GM19452 (cell line): ENCODE data around the gene ANKS1A.

Experiments used
- ATAC-seq: cut with Tn5 transposase; IDR thresholded peaks from one replicate; pipeline ENCODE4 v1.9.1; 2021; ENCODE audit not compliant: unreplicated experiment

ANKS1A gene

GRCh38 chr6:35064757-35065440 lies 175.8 kb downstream of the ANKS1A start:
- ATAC-seq: no peak

- no peak for ATAC-seq
These were observed 176.4 kb downstream of the ANKS1A start for GRCh38 chr6:35065441-35065800.

- no peak for ATAC-seq
These were observed 176.8 kb downstream of the ANKS1A start for GRCh38 chr6:35065870-35066269.

GRCh38 chr6:35067234-35067633 lies 178.2 kb downstream of the ANKS1A start:
- ATAC-seq: no peak

- no peak for ATAC-seq
These were observed 179.2 kb downstream of the ANKS1A start for GRCh38 chr6:35068206-35068605.

- no peak for ATAC-seq
These were observed 179.6 kb downstream of the ANKS1A start for GRCh38 chr6:35068644-35069043.

- ATAC-seq: no peak
These were observed 180.2 kb downstream of the ANKS1A start for GRCh38 chr6:35069262-35069661.

GRCh38 chr6:35070111-35070510 lies 181.1 kb downstream of the ANKS1A start:
- ATAC-seq: no peak

- no peak for ATAC-seq
These were observed 182.4 kb downstream of the ANKS1A start for GRCh38 chr6:35071347-35071994.

GRCh38 chr6:35072051-35072697 lies 183.1 kb downstream of the ANKS1A start:
- no peak for ATAC-seq

- no peak for ATAC-seq
These were observed 183.6 kb downstream of the ANKS1A start for GRCh38 chr6:35072698-35073055.

GRCh38 chr6:35073211-35073610 lies 184.2 kb downstream of the ANKS1A start:
- ATAC-seq: no peak

- no peak for ATAC-seq
These were observed 184.9 kb downstream of the ANKS1A start for GRCh38 chr6:35073766-35074471.

GRCh38 chr6:35076997-35077712 lies 188.1 kb downstream of the ANKS1A start:
- ATAC-seq: no peak

- no peak for ATAC-seq
These were observed 188.7 kb downstream of the ANKS1A start for GRCh38 chr6:35077713-35078105.

GRCh38 chr6:35078226-35078850 lies 189.3 kb downstream of the ANKS1A start:
- no peak for ATAC-seq

GRCh38 chr6:35078896-35079295 lies 189.8 kb downstream of the ANKS1A start:
- ATAC-seq: no peak

- no peak for ATAC-seq
These were observed 190.4 kb downstream of the ANKS1A start for GRCh38 chr6:35079311-35080000.

- no peak for ATAC-seq
These were observed 191.1 kb downstream of the ANKS1A start for GRCh38 chr6:35080016-35080680.
